CD8-positive, alpha-beta memory T cell (primary cell): ENCODE data around the gene PHLDB3. TPM values are rescaled to one million over a fixed set of nuclear protein-coding genes. Genes with fewer than 3 reads are reported as not detected.
"Not testable (repeated sequence)": the region's sequence is repeated elsewhere in the genome, so short reads cannot be mapped to it uniquely, and the experiment has no call there.

Experiments
- CTCF ChIA-PET: fragments of 350-600 bp; sonication (Branson Sonifier 250); formaldehyde crosslinking; loops from one replicate; lab custom pipeline; 2021; ENCODE audit warnings: antibody characterized with exemption; lab: Charles Lee
- POLR2A ChIA-PET: fragments of 350-600 bp; sonication (Branson Sonifier 250); formaldehyde crosslinking; loops from one replicate; lab custom pipeline; 2021; ENCODE audit warnings: antibody characterized with exemption; lab: Charles Lee
- DNase-seq, 5 donors: peaks; one replicate each; pipeline versions ENCODE4 v3.0.0 to v3.0.0-alpha.2; 2020 to 2022; ENCODE audit warnings: mixed read lengths in 1 of 5
- H3K27ac ChIP-seq: one replicate; pipeline ENCODE4 v1.7.0; 2013; ENCODE audit warnings: low read depth, mild to moderate bottlenecking, low read length, moderate library complexity
- H3K27me3 ChIP-seq: 2 replicates; pipeline ENCODE4 v1.7.0; 2013; ENCODE audit warnings: low read length, mild to moderate bottlenecking; ENCODE audit not compliant: insufficient read depth, poor library complexity, severe bottlenecking
- H3K36me3 ChIP-seq: 2 replicates; pipeline ENCODE4 v1.7.0; 2013; ENCODE audit warnings: mild to moderate bottlenecking, low read length, moderate library complexity; ENCODE audit not compliant: insufficient read depth
- H3K4me1 ChIP-seq: 2 replicates; pipeline ENCODE4 v1.7.0; 2013; ENCODE audit warnings: mild to moderate bottlenecking, low read length, moderate library complexity; ENCODE audit not compliant: insufficient read depth
- H3K4me3 ChIP-seq: 2 replicates; pipeline ENCODE4 v1.7.0; 2013; ENCODE audit warnings: mild to moderate bottlenecking, low read length
- H3K9me3 ChIP-seq: 2 replicates; pipeline ENCODE4 v1.7.0; 2013; ENCODE audit warnings: mild to moderate bottlenecking, low read length
- H3K27ac Mint-ChIP-seq, 8 donors: one replicate each; pipeline ENCODE4 v1.8.0; 2020 to 2021; ENCODE audit warnings: mixed read lengths in 8 of 8, mild to moderate bottlenecking in 6 of 8, inconsistent platforms in 3 of 8, moderate library complexity in 3 of 8
- H3K27me3 Mint-ChIP-seq, 2 donors: one replicate each; pipeline ENCODE4 v1.8.0; 2020 to 2021; ENCODE audit warnings: mixed read lengths in 2 of 2, mild to moderate bottlenecking in 1 of 2, moderate library complexity in 1 of 2
- H3K36me3 Mint-ChIP-seq, 3 donors: one replicate each; pipeline ENCODE4 v1.8.0; 2020 to 2021; ENCODE audit warnings: mixed read lengths in 3 of 3, inconsistent platforms in 1 of 3, mild to moderate bottlenecking in 1 of 3
- H3K4me1 Mint-ChIP-seq, 3 donors: one replicate each; pipeline ENCODE4 v1.8.0; 2020 to 2021; ENCODE audit warnings: mixed read lengths in 3 of 3, inconsistent platforms in 1 of 3, mild to moderate bottlenecking in 1 of 3
- H3K4me3 Mint-ChIP-seq, 7 donors: one replicate each; pipeline ENCODE4 v1.8.0; 2020 to 2021; ENCODE audit warnings: mixed read lengths in 7 of 7, mild to moderate bottlenecking in 6 of 7, moderate library complexity in 4 of 7, inconsistent platforms in 2 of 7
- H3K9me3 Mint-ChIP-seq, 5 donors: one replicate each; pipeline ENCODE4 v1.8.0; 2020 to 2022; ENCODE audit warnings: mixed read lengths in 5 of 5, mild to moderate bottlenecking in 3 of 5, moderate library complexity in 2 of 5, inconsistent platforms in 1 of 5
- polyA plus RNA-seq: library from polyadenylated mRNA; unstranded; fragments of 300-500 nt; fragmentation: Illumina TruSeq; gene quantifications from one replicate; pipeline ENCODE4 v1.2.3, GENCODE V29; 2021
- total RNA-seq, 2 experiments: library from RNA; stranded (reverse); gene quantifications; one replicate each; pipeline ENCODE4 v1.2.3, GENCODE V29; 2021

Gene PHLDB3
- total and polyA plus RNA-seq, 3 experiments from 2014 or later, result 8.1 to 15.4 (median 13.5) TPM

DNA sequence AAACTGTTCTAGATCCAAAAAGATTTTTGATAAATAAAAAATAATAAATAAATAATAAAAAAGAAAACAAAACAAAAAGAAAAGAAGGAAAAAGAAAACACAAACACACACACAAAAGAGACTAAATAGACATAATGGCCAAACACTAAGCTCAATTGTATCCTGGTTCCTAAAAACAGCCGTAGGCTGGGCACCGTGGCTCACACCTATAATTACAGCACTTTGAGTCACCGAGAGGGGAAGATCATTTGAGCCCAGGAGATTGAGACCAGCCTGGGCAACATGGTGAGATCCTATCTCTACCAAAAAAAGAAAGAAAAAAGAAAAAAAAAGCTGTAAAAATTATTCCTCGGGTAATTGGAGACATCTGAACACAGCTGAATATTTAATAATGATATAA, 13.5 kb upstream of the PHLDB3 start:
- H3K27ac ChIP-seq, result no peak overlapping the region
- H3K36me3 ChIP-seq, result no peaks in the 10 kb centered on the region
- no peak overlapping the region for H3K4me3 Mint-ChIP-seq
- no peaks in the 10 kb centered on the region for H3K4me1 ChIP-seq
- no peaks in the 10 kb centered on the region for H3K9me3 ChIP-seq
- no peak overlapping the region for H3K27ac Mint-ChIP-seq
- DNase-seq, result no peak
- no peak overlapping the region for H3K4me3 ChIP-seq
- no peaks in the 10 kb centered on the region for H3K27me3 ChIP-seq
- ChIA-PET POLR2A (interaction anchor here (0.6 kb wide), 1 partner anchor 14 kb away, joined by 4 read pairs; the partner anchor contains the start of gene PHLDB3), CTCF (interaction anchor here (0.7 to 12.3 kb wide), 6 partner anchors 15 to 93 kb away, joined by 3 to 316 read pairs (median 10); partner anchors contain the start of gene ZNF575)
- peaks cover 0 to 21% (median 6%) of the 10 kb centered on the region in 3 donors for H3K36me3 Mint-ChIP-seq
- H3K9me3 Mint-ChIP-seq, result no peaks in the 10 kb centered on the region
- peaks cover 7 to 13% (median 11%) of the 10 kb centered on the region in 3 donors for H3K4me1 Mint-ChIP-seq
- no peaks in the 10 kb centered on the region for H3K27me3 Mint-ChIP-seq

DNA sequence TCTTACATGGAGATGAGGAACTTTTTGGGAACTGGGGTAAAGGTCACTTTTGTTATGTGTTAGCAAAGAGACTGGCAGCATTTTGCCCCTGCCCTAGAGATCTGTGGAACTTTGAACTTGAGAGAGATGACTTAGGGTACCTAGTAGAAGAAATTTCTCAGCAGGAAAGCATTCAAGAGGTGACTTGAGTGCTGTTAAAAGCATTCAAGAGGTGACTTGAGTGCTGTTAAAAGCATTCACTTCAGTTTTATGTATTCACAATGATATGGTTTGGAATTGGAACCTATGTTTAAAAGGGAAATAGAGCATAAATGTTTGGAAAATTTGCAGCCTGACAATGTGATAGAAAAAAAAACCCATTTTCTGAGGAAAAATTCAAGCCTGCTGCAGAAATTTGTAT, 7.9 kb upstream of the PHLDB3 start:
- H3K4me3 Mint-ChIP-seq, H3K27me3 ChIP-seq, H3K9me3 Mint-ChIP-seq, H3K27me3 Mint-ChIP-seq, DNase-seq, H3K4me1 Mint-ChIP-seq, H3K4me1 ChIP-seq, H3K27ac ChIP-seq, POLR2A ChIA-PET, H3K4me3 ChIP-seq, H3K9me3 ChIP-seq: not testable (repeated sequence)
- CTCF ChIA-PET, result interaction anchor here (1.7 kb wide), 1 partner anchor 83 kb away, joined by 4 read pairs; the partner anchor contains the start of gene IRGQ
- Mint-ChIP-seq H3K36me3 (peaks cover 0 to 43% (median 8%) of the 10 kb centered on the region in 3 donors), H3K27ac (peak overlapping the region in 1 of 8 donors; percentile 51)
- peaks cover 22% of the 10 kb centered on the region for H3K36me3 ChIP-seq

DNA sequence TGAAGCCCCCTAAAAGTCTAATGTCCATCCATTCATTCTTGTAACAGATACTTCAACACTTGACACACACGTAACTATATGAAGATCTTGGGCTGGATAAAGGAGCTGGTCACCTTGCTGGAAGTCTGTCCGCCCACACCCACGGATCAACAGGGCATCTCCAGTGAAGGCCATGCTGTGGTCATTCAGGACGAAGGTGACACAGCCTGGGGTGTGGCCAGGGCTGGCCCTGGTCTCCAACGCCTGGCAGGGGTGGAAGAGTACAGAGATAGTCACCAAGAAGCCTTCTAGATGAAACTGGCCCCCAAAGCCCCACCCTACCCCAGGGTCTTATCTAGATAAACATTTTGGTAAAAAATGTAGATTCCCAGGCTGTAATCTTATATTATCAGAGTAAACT, 6.8 kb upstream of the PHLDB3 start:
- H3K4me3 ChIP-seq, result no peak overlapping the region
- Mint-ChIP-seq H3K9me3 (no peaks in the 10 kb centered on the region), H3K36me3 (peaks cover 0 to 40% (median 8%) of the 10 kb centered on the region in 3 donors), H3K27me3 (no peaks in the 10 kb centered on the region), H3K27ac (no peak overlapping the region), H3K4me3 (peak overlapping the region in 1 of 7 donors; percentile 50), H3K4me1 (no peaks in the 10 kb centered on the region)
- peaks cover 22% of the 10 kb centered on the region for H3K36me3 ChIP-seq
- ChIA-PET POLR2A (no interaction called here), CTCF (no interaction called here)
- no peaks in the 10 kb centered on the region for H3K9me3 ChIP-seq
- no peak for DNase-seq
- H3K27me3 ChIP-seq, result no peaks in the 10 kb centered on the region
- H3K4me1 ChIP-seq, result no peaks in the 10 kb centered on the region
- H3K27ac ChIP-seq, result no peak overlapping the region

DNA sequence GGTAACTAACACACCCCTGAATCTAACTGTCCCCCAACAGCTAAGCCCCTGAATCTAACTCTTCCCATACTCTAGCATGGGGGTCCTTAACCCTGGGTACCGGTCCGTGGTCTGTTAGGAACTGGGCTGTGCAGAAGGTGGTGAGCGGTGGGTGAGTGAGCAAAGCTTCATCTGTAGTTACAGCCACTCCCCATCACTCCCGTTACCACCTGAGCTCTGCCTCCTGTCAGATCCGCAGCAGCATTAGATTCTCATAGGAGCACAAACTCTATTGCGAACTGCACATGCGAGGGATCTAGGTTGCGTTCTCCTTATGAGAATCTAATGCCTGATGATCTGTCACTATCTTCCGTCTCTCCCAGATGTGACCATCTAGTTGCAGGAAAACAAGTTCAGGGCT, 6.2 kb upstream of the PHLDB3 start:
- Histone ChIP-seq H3K4me3 (no peak overlapping the region), H3K27me3 (no peaks in the 10 kb centered on the region), H3K27ac (no peak overlapping the region), H3K4me1 (no peaks in the 10 kb centered on the region), H3K36me3 (peaks cover 22% of the 10 kb centered on the region), H3K9me3 (no peaks in the 10 kb centered on the region)
- ChIA-PET POLR2A (interaction anchor here (0.6 kb wide), 2 partner anchors 91 to 756 kb away, joined by 3 to 5 read pairs; no protein-coding TSS in a partner anchor), CTCF (interaction anchor here (0.7 to 0.9 kb wide), 2 partner anchors 9 to 10 kb away, joined by 3 to 5 read pairs; no protein-coding TSS in a partner anchor)
- DNase-seq, result no peak
- peaks cover 0 to 6% (median 0%) of the 10 kb centered on the region in 3 donors for H3K4me1 Mint-ChIP-seq
- H3K27ac Mint-ChIP-seq, result no peak overlapping the region
- no peaks in the 10 kb centered on the region for H3K9me3 Mint-ChIP-seq
- H3K36me3 Mint-ChIP-seq, result peaks cover 0 to 40% (median 8%) of the 10 kb centered on the region in 3 donors
- no peak overlapping the region for H3K4me3 Mint-ChIP-seq
- no peaks in the 10 kb centered on the region for H3K27me3 Mint-ChIP-seq

DNA sequence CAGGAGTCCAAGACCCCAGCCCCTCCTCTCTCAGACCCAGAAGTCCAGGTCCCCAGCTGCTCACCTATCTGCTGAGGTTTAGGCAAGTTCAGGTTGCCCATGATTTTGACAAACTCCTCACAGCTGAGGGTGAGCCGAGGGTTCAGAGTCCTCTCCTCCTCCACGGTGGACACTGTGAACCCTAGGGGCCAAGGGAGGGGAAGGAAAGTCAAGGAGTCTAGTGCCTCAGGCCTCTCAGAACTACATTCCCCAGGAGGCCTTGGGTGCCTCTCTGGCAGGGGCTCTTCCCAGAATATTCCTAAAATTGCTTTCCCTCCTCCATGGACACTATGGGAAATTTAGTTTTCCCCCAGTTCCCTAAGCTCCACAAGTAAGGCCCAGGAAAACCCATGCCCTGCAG, 3.3 kb upstream of the PHLDB3 start:
- Mint-ChIP-seq H3K4me1 (peaks cover 15 to 25% (median 20%) of the 10 kb centered on the region in 3 donors), H3K27ac (peak overlapping the region in 4 of 8 donors; percentile 38 to 95 (median 78))
- POLR2A ChIA-PET, result interaction anchor here (0.6 kb wide), 1 partner anchor 54 kb away, joined by 3 read pairs; no protein-coding TSS in a partner anchor

DNA sequence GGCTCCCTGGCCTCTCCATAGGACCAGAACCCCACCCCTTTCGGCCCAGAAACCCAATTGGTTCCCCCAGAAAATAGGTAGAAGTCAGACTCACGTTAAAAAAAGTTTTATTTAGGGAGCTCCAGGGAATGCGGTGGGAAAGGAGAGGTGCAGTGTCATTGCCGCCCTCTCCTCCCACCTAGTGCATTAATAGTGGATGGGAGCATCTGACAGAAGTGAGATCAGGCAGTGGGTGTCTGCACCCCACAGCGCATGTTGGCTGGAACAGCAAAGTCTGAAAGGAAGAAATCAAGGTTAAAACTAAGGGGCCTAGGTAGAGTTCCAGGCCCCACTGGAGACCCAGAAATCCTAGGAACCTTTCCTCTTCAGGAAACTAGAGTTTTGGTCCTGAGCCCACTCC, 2.1 kb upstream of the PHLDB3 start:
- Histone ChIP-seq H3K9me3 (no peaks in the 10 kb centered on the region), H3K4me3 (no peak overlapping the region), H3K27ac (no peak overlapping the region), H3K27me3 (no peaks in the 10 kb centered on the region), H3K4me1 (peaks cover 17% of the 10 kb centered on the region), H3K36me3 (peaks cover 22% of the 10 kb centered on the region)
- H3K4me1 Mint-ChIP-seq, result peaks cover 21 to 34% (median 23%) of the 10 kb centered on the region in 3 donors
- ChIA-PET POLR2A (no interaction called here), CTCF (no interaction called here)
- no peaks in the 10 kb centered on the region for H3K27me3 Mint-ChIP-seq
- H3K9me3 Mint-ChIP-seq, result no peaks in the 10 kb centered on the region
- DNase-seq, result no peak
- H3K36me3 Mint-ChIP-seq, result peaks cover 0 to 47% (median 8%) of the 10 kb centered on the region in 3 donors
- peak overlapping the region in 1 of 7 donors; percentile 65 for H3K4me3 Mint-ChIP-seq
- peak overlapping the region in 6 of 8 donors; percentile 72 to 94 (median 84) for H3K27ac Mint-ChIP-seq

More for the DNA sequence above, 3.3 kb upstream of the PHLDB3 start:
- no peak overlapping the region for H3K4me3 ChIP-seq
- H3K36me3 Mint-ChIP-seq, result peaks cover 0 to 47% (median 8%) of the 10 kb centered on the region in 3 donors
- peaks cover 13% of the 10 kb centered on the region for H3K4me1 ChIP-seq
- H3K36me3 ChIP-seq, result peaks cover 22% of the 10 kb centered on the region
- H3K9me3 ChIP-seq, result no peaks in the 10 kb centered on the region
- no peak overlapping the region for H3K4me3 Mint-ChIP-seq
- CTCF ChIA-PET, result interaction anchor here (0.9 kb wide), 1 partner anchor 87 kb away, joined by 3 read pairs; no protein-coding TSS in a partner anchor
- no peaks in the 10 kb centered on the region for H3K9me3 Mint-ChIP-seq
- no peak for DNase-seq
- no peaks in the 10 kb centered on the region for H3K27me3 ChIP-seq
- no peak overlapping the region for H3K27ac ChIP-seq
- no peaks in the 10 kb centered on the region for H3K27me3 Mint-ChIP-seq

DNA sequence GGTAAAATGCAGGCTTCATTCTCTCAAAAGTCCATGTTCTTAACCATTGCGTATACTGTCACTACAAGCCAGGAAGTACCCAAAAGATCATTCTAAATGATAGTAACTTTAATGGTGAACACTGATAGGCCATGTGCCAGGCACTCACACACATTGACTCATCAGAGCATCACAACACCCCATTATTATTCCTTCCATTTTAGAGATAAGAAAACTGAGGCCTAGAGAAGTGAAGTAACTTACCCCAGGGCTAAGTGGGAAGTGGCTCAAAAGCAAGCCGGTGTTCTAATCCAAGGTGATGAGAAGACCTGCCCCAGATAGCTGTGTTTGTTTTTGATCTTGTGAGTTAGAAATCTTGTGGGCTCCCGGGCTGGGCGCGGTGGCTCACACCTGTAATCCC, 1.4 kb upstream of the PHLDB3 start:
- Histone ChIP-seq H3K27ac (no peak overlapping the region), H3K27me3 (no peaks in the 10 kb centered on the region), H3K4me1 (peaks cover 17% of the 10 kb centered on the region), H3K36me3 (peaks cover 18% of the 10 kb centered on the region), H3K9me3 (no peaks in the 10 kb centered on the region), H3K4me3 (no peak overlapping the region)
- no peak for DNase-seq
- Mint-ChIP-seq H3K36me3 (peaks cover 0 to 43% (median 8%) of the 10 kb centered on the region in 3 donors), H3K27ac (peak overlapping the region; percentile 72 to 94 (median 84)), H3K9me3 (no peaks in the 10 kb centered on the region), H3K4me1 (peaks cover 22 to 38% (median 25%) of the 10 kb centered on the region in 3 donors), H3K4me3 (peak overlapping the region; percentile 8 to 65 (median 43)), H3K27me3 (no peaks in the 10 kb centered on the region)
- ChIA-PET POLR2A (interaction anchor here (2.4 kb wide), 1 partner anchor 43 kb away, joined by 35 read pairs; no protein-coding TSS in a partner anchor), CTCF (interaction anchor here (0.6 to 2.7 kb wide), 3 partner anchors 14 to 88 kb away, joined by 4 to 8 read pairs (median 5); no protein-coding TSS in a partner anchor)

DNA sequence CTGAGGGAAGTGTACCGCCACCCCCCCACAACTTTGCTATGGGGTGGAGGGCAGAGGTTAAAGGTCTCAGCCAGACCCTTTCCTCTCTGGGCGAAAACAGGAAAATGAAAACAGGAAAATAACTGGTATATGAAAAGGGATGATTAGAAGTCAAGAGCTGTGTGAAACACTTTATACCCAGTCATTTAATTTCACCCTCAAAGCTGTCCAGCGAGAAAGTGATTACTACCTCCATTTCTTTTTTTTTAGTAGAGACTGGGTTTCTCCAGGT, 575 bp upstream of the PHLDB3 start:
- Histone ChIP-seq H3K4me1 (peaks cover 17% of the 10 kb centered on the region), H3K27me3 (no peaks in the 10 kb centered on the region), H3K36me3 (peaks cover 14% of the 10 kb centered on the region), H3K4me3 (peak overlapping the region; percentile 96), H3K9me3 (no peaks in the 10 kb centered on the region), H3K27ac (no peak overlapping the region)
- POLR2A ChIA-PET, result interaction anchor here (0.5 to 2.4 kb wide), 3 partner anchors 13 to 42 kb away, joined by 4 to 35 read pairs (median 5); no protein-coding TSS in a partner anchor
- H3K36me3 Mint-ChIP-seq, result peaks cover 0 to 40% (median 10%) of the 10 kb centered on the region in 3 donors
- peak overlapping the region; percentile 51 to 89 (median 61) for H3K4me3 Mint-ChIP-seq
- DNase-seq, result no peak
- peak overlapping the region; percentile 77 to 91 (median 86) for H3K27ac Mint-ChIP-seq
- CTCF ChIA-PET, result interaction anchor here (0.6 to 2.7 kb wide), 7 partner anchors 15 to 89 kb away, joined by 3 to 14 read pairs (median 5); no protein-coding TSS in a partner anchor
- peaks cover 23 to 40% (median 31%) of the 10 kb centered on the region in 3 donors for H3K4me1 Mint-ChIP-seq
- no peaks in the 10 kb centered on the region for H3K9me3 Mint-ChIP-seq
- H3K27me3 Mint-ChIP-seq, result no peaks in the 10 kb centered on the region
